HEK293 (cell line): ENCODE results near the gene BMF.
A peak's percentile ranks its signal among the peaks of the same experiment; 100 is the strongest.

Source experiments
- BCL6B ChIP-seq: fragments of 450-650 bp; formaldehyde crosslinking; IDR thresholded peaks from 2 replicates; pipeline ENCODE4 v1.5.1; 2017; ENCODE audit warnings: missing biosample characterization, missing genetic modification characterization
- HOXD13 ChIP-seq: sonication (generic); formaldehyde crosslinking; IDR thresholded peaks from 2 replicates; pipeline ENCODE4 v1.8.0; 2022; ENCODE audit warnings: missing genetic modification reagents, borderline replicate concordance
- MEIS1 ChIP-seq: sonication (generic); formaldehyde crosslinking; IDR thresholded peaks from 2 replicates; pipeline ENCODE4 v1.8.1; 2022; ENCODE audit warnings: missing genetic modification reagents, mild to moderate bottlenecking, borderline replicate concordance
- PRDM10 ChIP-seq: fragments of 450-650 bp; formaldehyde crosslinking; IDR thresholded peaks from 2 replicates; pipeline ENCODE4 v1.5.1; 2016; ENCODE audit warnings: missing biosample characterization, missing genetic modification characterization
- SP2 ChIP-seq: fragments of 450-650 bp; formaldehyde crosslinking; IDR thresholded peaks from 2 replicates; pipeline ENCODE4 v1.5.1; 2016; ENCODE audit warnings: missing biosample characterization, missing genetic modification characterization
- ZBTB17 ChIP-seq: fragments of 450-650 bp; formaldehyde crosslinking; IDR thresholded peaks from 2 replicates; pipeline ENCODE4 v1.5.1; 2016; ENCODE audit warnings: missing biosample characterization, missing genetic modification characterization
- ZBTB21 ChIP-seq: fragments of 450-650 bp; formaldehyde crosslinking; IDR thresholded peaks from 2 replicates; pipeline ENCODE4 v1.5.1; 2017; ENCODE audit warnings: missing biosample characterization, missing genetic modification characterization
- ZFHX2 ChIP-seq: fragments of 450-650 bp; formaldehyde crosslinking; conservative IDR thresholded peaks from 2 replicates; pipeline ENCODE4 v1.5.1; 2016; ENCODE audit warnings: missing biosample characterization, missing genetic modification characterization
- ZFP3 ChIP-seq: fragments of 450-650 bp; formaldehyde crosslinking; IDR thresholded peaks from 2 replicates; pipeline ENCODE4 v1.5.1; 2016; ENCODE audit warnings: low read depth, missing biosample characterization, missing genetic modification characterization
- ZFP37 ChIP-seq: fragments of 450-650 bp; formaldehyde crosslinking; IDR thresholded peaks from 2 replicates; pipeline ENCODE4 v1.5.1; 2016; ENCODE audit warnings: missing biosample characterization, missing genetic modification characterization
- ZFP41 ChIP-seq: fragments of 450-650 bp; formaldehyde crosslinking; IDR thresholded peaks from 2 replicates; pipeline ENCODE4 v1.5.1; 2016; ENCODE audit warnings: missing biosample characterization, missing genetic modification characterization, borderline replicate concordance
- ZNF114 ChIP-seq: fragments of 450-650 bp; formaldehyde crosslinking; IDR thresholded peaks from 2 replicates; pipeline ENCODE4 v1.5.0; 2017; ENCODE audit warnings: missing biosample characterization, missing genetic modification characterization
- ZNF121 ChIP-seq: fragments of 450-650 bp; formaldehyde crosslinking; IDR thresholded peaks from 2 replicates; pipeline ENCODE4 v1.5.1; 2016; ENCODE audit warnings: missing biosample characterization, missing genetic modification characterization
- ZNF133 ChIP-seq: fragments of 450-650 bp; formaldehyde crosslinking; IDR thresholded peaks from 2 replicates; pipeline ENCODE4 v1.5.1; 2016; ENCODE audit warnings: missing biosample characterization, missing genetic modification characterization
- ZNF16 ChIP-seq: fragments of 450-650 bp; formaldehyde crosslinking; IDR thresholded peaks from 2 replicates; pipeline ENCODE4 v1.5.1; 2016; ENCODE audit warnings: low read depth, missing biosample characterization, missing genetic modification characterization
- ZNF175 ChIP-seq: fragments of 450-650 bp; formaldehyde crosslinking; IDR thresholded peaks from 2 replicates; pipeline ENCODE4 v1.5.1; 2016; ENCODE audit warnings: missing biosample characterization, missing genetic modification characterization
- ZNF19 ChIP-seq: fragments of 450-650 bp; formaldehyde crosslinking; IDR thresholded peaks from 2 replicates; pipeline ENCODE4; 2016; ENCODE audit warnings: missing biosample characterization, missing genetic modification characterization, low read depth
- ZNF211 ChIP-seq: fragments of 450-650 bp; formaldehyde crosslinking; IDR thresholded peaks from 2 replicates; pipeline ENCODE4 v1.5.1; 2016; ENCODE audit warnings: low read depth, missing biosample characterization, missing genetic modification characterization
- ZNF48 ChIP-seq: fragments of 450-650 bp; formaldehyde crosslinking; IDR thresholded peaks from 2 replicates; pipeline ENCODE4 v1.5.1; 2016; ENCODE audit warnings: missing biosample characterization, missing genetic modification characterization
- ZNF548 ChIP-seq: fragments of 450-650 bp; formaldehyde crosslinking; IDR thresholded peaks from 2 replicates; pipeline ENCODE4 v1.5.1; 2016; ENCODE audit warnings: missing biosample characterization, missing genetic modification characterization
- ZNF580 ChIP-seq: fragments of 450-650 bp; formaldehyde crosslinking; IDR thresholded peaks from 2 replicates; pipeline ENCODE4 v1.5.1; 2016; ENCODE audit warnings: missing biosample characterization, missing genetic modification characterization
- ZNF629 ChIP-seq: fragments of 450-650 bp; formaldehyde crosslinking; IDR thresholded peaks from 2 replicates; pipeline ENCODE4 v1.5.1; 2017; ENCODE audit warnings: missing biosample characterization, missing genetic modification characterization
- ZNF692 ChIP-seq: fragments of 450-650 bp; formaldehyde crosslinking; IDR thresholded peaks from 2 replicates; pipeline ENCODE4 v1.5.1; 2016; ENCODE audit warnings: missing biosample characterization, missing genetic modification characterization
- ZNF747 ChIP-seq: fragments of 450-650 bp; formaldehyde crosslinking; IDR thresholded peaks from 2 replicates; pipeline ENCODE4 v1.5.1; 2016; ENCODE audit warnings: missing biosample characterization, missing genetic modification characterization
- ZNF76 ChIP-seq: fragments of 450-650 bp; formaldehyde crosslinking; IDR thresholded peaks from 2 replicates; pipeline ENCODE4; 2016; ENCODE audit warnings: low read depth, missing biosample characterization, missing genetic modification characterization, borderline replicate concordance
- ZNF791 ChIP-seq: fragments of 450-650 bp; formaldehyde crosslinking; IDR thresholded peaks from 2 replicates; pipeline ENCODE4 v1.5.1; 2016; ENCODE audit warnings: missing biosample characterization, missing genetic modification characterization
- TF ChIP-seq, protein P1 (sequence below): fragments of 450-650 bp; IDR thresholded peaks from 2 replicates; pipeline ENCODE4 v1.5.1; 2018; ENCODE audit warnings: missing biosample characterization, mild to moderate bottlenecking, missing genetic modification characterization
- TF ChIP-seq, protein P2 (sequence below): fragments of 450-650 bp; formaldehyde crosslinking; IDR thresholded peaks from 2 replicates; pipeline ENCODE4 v1.5.1; 2016; ENCODE audit warnings: missing biosample characterization, missing genetic modification characterization, borderline replicate concordance

The BMF gene

GRCh38 chr15:40044717-40045571 is 63.7 kb downstream of the BMF start (continued):
- TF ChIP-seq, protein P1, sequence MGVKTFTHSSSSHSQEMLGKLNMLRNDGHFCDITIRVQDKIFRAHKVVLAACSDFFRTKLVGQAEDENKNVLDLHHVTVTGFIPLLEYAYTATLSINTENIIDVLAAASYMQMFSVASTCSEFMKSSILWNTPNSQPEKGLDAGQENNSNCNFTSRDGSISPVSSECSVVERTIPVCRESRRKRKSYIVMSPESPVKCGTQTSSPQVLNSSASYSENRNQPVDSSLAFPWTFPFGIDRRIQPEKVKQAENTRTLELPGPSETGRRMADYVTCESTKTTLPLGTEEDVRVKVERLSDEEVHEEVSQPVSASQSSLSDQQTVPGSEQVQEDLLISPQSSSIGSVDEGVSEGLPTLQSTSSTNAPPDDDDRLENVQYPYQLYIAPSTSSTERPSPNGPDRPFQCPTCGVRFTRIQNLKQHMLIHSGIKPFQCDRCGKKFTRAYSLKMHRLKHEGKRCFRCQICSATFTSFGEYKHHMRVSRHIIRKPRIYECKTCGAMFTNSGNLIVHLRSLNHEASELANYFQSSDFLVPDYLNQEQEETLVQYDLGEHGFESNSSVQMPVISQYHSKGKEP: no peak
- TF ChIP-seq ZNF747 (tag by site-specific recombination) (no peak), PRDM10 (tag by site-specific recombination) (no peak), ZNF791 (tag by site-specific recombination) (no peak), ZNF121 (tag by site-specific recombination) (no peak), ZFHX2 (no peak), ZNF175 (tag by site-specific recombination) (no peak), ZNF692 (tag by site-specific recombination) (no peak), ZNF19 (tag by site-specific recombination) (no peak), ZBTB21 (tag by site-specific recombination) (no peak), ZNF48 (tag by site-specific recombination) (no peak), SP2 (no peak), ZNF114 (no peak), ZFP3 (no peak), ZNF76 (tag by site-specific recombination) (peak; percentile 27; the same call in 1 of the 2 replicates), MEIS1 (no peak), ZFP41 (tag by site-specific recombination) (no peak), ZFP37 (no peak), ZNF548 (tag by site-specific recombination) (no peak), HOXD13 (no peak), ZNF16 (tag by site-specific recombination) (no peak), ZNF211 (tag by site-specific recombination) (no peak), ZNF629 (tag by site-specific recombination) (no peak), ZBTB17 (tag by site-specific recombination) (peak; percentile 66), BCL6B (tag by site-specific recombination) (no peak), ZNF133 (tag by site-specific recombination) (no peak), ZNF580 (tag by site-specific recombination) (no peak)
- TF ChIP-seq, protein P2, sequence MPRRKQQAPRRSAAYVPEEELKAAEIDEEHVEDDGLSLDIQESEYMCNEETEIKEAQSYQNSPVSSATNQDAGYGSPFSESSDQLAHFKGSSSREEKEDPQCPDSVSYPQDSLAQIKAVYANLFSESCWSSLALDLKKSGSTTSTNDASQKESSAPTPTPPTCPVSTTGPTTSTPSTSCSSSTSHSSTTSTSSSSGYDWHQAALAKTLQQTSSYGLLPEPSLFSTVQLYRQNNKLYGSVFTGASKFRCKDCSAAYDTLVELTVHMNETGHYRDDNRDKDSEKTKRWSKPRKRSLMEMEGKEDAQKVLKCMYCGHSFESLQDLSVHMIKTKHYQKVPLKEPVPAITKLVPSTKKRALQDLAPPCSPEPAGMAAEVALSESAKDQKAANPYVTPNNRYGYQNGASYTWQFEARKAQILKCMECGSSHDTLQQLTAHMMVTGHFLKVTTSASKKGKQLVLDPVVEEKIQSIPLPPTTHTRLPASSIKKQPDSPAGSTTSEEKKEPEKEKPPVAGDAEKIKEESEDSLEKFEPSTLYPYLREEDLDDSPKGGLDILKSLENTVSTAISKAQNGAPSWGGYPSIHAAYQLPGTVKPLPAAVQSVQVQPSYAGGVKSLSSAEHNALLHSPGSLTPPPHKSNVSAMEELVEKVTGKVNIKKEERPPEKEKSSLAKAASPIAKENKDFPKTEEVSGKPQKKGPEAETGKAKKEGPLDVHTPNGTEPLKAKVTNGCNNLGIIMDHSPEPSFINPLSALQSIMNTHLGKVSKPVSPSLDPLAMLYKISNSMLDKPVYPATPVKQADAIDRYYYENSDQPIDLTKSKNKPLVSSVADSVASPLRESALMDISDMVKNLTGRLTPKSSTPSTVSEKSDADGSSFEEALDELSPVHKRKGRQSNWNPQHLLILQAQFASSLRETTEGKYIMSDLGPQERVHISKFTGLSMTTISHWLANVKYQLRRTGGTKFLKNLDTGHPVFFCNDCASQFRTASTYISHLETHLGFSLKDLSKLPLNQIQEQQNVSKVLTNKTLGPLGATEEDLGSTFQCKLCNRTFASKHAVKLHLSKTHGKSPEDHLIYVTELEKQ (tag by site-specific recombination): no peak
